ENCODE measurements around the gene FAM210B. TPM values are rescaled to one million over a fixed set of nuclear protein-coding genes. Genes with fewer than 3 reads are reported as not detected.
A peak's percentile ranks its signal among the peaks of the same experiment; 100 is the strongest.

The FAM210B gene
- total and polyA plus RNA-seq, 2 donors (not counting 1 experiment from before 2014, with no cell fraction given), result 90.6 to 120 TPM

DNA sequence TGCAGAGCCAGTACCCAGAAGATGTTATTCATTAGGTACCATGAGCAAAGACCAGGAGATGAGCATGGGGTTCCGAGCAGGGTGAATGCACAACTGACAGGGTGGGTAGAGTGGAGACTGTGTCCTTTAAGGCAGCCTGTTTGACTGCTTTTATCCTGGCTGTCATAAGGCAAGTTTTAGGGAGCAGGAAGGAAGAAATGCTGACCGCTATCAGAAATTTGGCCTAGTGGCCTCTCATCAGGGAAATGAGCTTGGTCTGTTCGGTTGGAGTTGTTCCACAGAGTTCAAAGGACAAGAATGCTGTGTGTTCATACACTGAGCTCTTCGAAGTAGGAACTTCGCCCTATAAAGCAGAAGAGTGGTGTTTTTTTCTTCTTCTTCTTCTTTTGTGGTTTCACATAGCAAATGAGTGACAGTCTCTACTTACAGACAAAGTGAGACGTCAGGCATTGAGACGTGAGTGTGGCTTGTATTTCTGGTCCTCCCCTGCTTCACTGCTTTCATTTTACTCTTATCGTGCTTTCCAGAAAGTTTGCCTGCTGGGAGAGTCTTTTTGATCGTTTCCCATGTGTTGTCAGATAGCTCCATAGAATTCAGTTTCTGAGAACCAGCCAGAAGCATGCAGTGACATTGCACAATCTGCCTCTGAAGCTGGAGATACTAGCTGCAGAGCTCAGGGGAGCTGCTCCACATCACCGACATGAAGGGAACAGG lies 53.1 kb downstream of the FAM210B start, which contains the start of gene CASS4:
CASS4 (plus strand) TSS at position 502 of the 714 bp plus-strand sequence; CDS start at position 701, 199 bp downstream.
- Histone ChIP-seq H4K20me1 (ENCODE audit: control insufficient read depth, extremely low read depth, insufficient read depth, low read length) (no peaks in the 10 kb centered on the region), H3K27ac (ENCODE audit: insufficient read depth, low read length) (peak within 1 kb of the TSS; percentile 80), H2AFZ (ENCODE audit: low read length) (peak within 1 kb of the TSS; percentile 57), H3K4me2 (ENCODE audit: extremely low read depth, insufficient read depth, low read length) (peak within 1 kb of the TSS; percentile 92), H3K9ac (ENCODE audit: insufficient read depth, low read length) (peak within 1 kb of the TSS; percentile 74), H3K27me3 (ENCODE audit: control insufficient read depth, insufficient read depth, low read length) (no peaks in the 10 kb centered on the region), H3K4me3 (replicated peaks in 1 of 4; ENCODE audit: control extremely low read depth in 1 of 4, insufficient read depth in 1 of 4, low read depth in 3 of 4, low read length in 4 of 4) (peak within 1 kb of the TSS; percentile 50 to 72 (median 68)), H3K9me3 (ENCODE audit: control insufficient read depth, insufficient read depth, low read depth, low read length) (no peaks in the 10 kb centered on the region), H3K79me2 (ENCODE audit: control insufficient read depth, insufficient read depth, low read length) (peaks cover 44% of the 10 kb centered on the region), H3K36me3 (ENCODE audit: control insufficient read depth, insufficient read depth, low read length) (peaks cover 5% of the 10 kb centered on the region), H3K4me1 (ENCODE audit: control insufficient read depth, extremely low read depth, insufficient read depth, low read length) (peaks cover 11% of the 10 kb centered on the region)
- peak; percentile 91 to 93 for DNase-seq (ENCODE audit: low read depth in 2 of 2)
- TF ChIP-seq, protein P1, sequence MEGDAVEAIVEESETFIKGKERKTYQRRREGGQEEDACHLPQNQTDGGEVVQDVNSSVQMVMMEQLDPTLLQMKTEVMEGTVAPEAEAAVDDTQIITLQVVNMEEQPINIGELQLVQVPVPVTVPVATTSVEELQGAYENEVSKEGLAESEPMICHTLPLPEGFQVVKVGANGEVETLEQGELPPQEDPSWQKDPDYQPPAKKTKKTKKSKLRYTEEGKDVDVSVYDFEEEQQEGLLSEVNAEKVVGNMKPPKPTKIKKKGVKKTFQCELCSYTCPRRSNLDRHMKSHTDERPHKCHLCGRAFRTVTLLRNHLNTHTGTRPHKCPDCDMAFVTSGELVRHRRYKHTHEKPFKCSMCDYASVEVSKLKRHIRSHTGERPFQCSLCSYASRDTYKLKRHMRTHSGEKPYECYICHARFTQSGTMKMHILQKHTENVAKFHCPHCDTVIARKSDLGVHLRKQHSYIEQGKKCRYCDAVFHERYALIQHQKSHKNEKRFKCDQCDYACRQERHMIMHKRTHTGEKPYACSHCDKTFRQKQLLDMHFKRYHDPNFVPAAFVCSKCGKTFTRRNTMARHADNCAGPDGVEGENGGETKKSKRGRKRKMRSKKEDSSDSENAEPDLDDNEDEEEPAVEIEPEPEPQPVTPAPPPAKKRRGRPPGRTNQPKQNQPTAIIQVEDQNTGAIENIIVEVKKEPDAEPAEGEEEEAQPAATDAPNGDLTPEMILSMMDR (conservative IDR thresholded peaks at IDR 0.05 in 1 of 2, IDR thresholded peaks at IDR 0.05 in 1 of 2; ENCODE audit: low read depth in 1 of 2, low read length in 2 of 2), result peak in 1 of 2 donors; percentile 26
- TF ChIP-seq EZH2 (IDR thresholded peaks at IDR 0.05; ENCODE audit: low read length, missing control alignments), result no peak

DNA sequence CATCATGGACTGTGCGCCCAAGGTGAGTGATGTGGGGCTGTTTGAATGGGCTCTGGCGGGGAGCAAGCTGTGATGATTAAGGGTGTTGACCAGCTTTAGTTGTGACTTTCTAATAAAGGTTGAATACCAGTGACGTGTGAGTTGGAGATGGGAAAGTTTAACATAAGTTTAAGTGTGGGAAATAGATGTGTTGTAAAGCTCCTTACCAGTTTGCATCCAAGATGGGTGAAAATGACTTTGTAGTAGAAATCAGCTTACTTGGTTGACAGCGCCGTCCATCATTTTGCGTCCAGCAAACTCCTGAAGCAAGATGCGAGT lies 53.7 kb downstream of the FAM210B start:
- peak overlapping the region; percentile 92 for H3K4me2 ChIP-seq (ENCODE audit: extremely low read depth, insufficient read depth, low read length)
- H3K9ac ChIP-seq (ENCODE audit: insufficient read depth, low read length), result peak overlapping the region; percentile 74
- peaks cover 14% of the 10 kb centered on the region for H3K4me1 ChIP-seq (ENCODE audit: control insufficient read depth, extremely low read depth, insufficient read depth, low read length)
- H3K27ac ChIP-seq (ENCODE audit: insufficient read depth, low read length), result peak overlapping the region; percentile 80
- peaks cover 3% of the 10 kb centered on the region for H3K36me3 ChIP-seq (ENCODE audit: control insufficient read depth, insufficient read depth, low read length)
- peaks cover 49% of the 10 kb centered on the region for H3K79me2 ChIP-seq (ENCODE audit: control insufficient read depth, insufficient read depth, low read length)
- H3K9me3 ChIP-seq (ENCODE audit: control insufficient read depth, insufficient read depth, low read depth, low read length), result no peaks in the 10 kb centered on the region
- H2AFZ ChIP-seq (ENCODE audit: low read length), result no peak overlapping the region
- H4K20me1 ChIP-seq (ENCODE audit: control insufficient read depth, extremely low read depth, insufficient read depth, low read length), result no peaks in the 10 kb centered on the region
- no peak for DNase-seq (ENCODE audit: low read depth in 2 of 2)
- TF ChIP-seq EZH2 (IDR thresholded peaks at IDR 0.05; ENCODE audit: low read length, missing control alignments), result no peak
- TF ChIP-seq, protein P1 (conservative IDR thresholded peaks at IDR 0.05 in 1 of 2, IDR thresholded peaks at IDR 0.05 in 1 of 2; ENCODE audit: low read depth in 1 of 2, low read length in 2 of 2), result no peak
- H3K27me3 ChIP-seq (ENCODE audit: control insufficient read depth, insufficient read depth, low read length), result no peaks in the 10 kb centered on the region
- peak overlapping the region; percentile 50 to 72 (median 68) for H3K4me3 ChIP-seq (replicated peaks in 1 of 4; ENCODE audit: control extremely low read depth in 1 of 4, insufficient read depth in 1 of 4, low read depth in 3 of 4, low read length in 4 of 4)

DNA sequence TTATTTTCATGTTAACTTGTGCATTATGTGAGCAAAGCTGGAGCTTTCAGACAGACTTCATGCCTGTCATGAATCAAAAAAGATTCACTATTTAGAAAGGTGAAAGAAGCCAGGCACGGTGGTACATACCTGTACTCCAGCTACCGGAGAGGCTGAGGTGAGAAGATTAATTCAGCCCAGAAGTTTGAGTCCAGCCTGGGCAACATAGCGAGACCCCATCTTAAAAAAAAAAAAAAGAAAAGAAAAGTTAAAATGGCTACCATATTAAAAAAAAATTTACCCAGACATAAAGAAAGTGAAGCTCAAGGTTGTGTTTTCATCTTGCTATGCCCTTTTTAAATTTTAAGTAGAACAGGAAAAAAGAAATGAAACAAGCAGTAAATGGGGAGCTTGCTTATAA lies 54.2 kb downstream of the FAM210B start:
- no peak for DNase-seq (ENCODE audit: low read depth in 2 of 2)
- no peaks in the 10 kb centered on the region for H4K20me1 ChIP-seq (ENCODE audit: control insufficient read depth, extremely low read depth, insufficient read depth, low read length)
- TF ChIP-seq EZH2 (IDR thresholded peaks at IDR 0.05; ENCODE audit: low read length, missing control alignments), result no peak
- TF ChIP-seq, protein P1 (conservative IDR thresholded peaks at IDR 0.05 in 1 of 2, IDR thresholded peaks at IDR 0.05 in 1 of 2; ENCODE audit: low read depth in 1 of 2, low read length in 2 of 2), result no peak
- H3K36me3 ChIP-seq (ENCODE audit: control insufficient read depth, insufficient read depth, low read length), result no peaks in the 10 kb centered on the region
- H3K4me2 ChIP-seq (ENCODE audit: extremely low read depth, insufficient read depth, low read length), result peak overlapping the region; percentile 92
- peak overlapping the region; percentile 80 for H3K27ac ChIP-seq (ENCODE audit: insufficient read depth, low read length)
- H2AFZ ChIP-seq (ENCODE audit: low read length), result no peak overlapping the region
- peak overlapping the region; percentile 74 for H3K9ac ChIP-seq (ENCODE audit: insufficient read depth, low read length)
- H3K9me3 ChIP-seq (ENCODE audit: control insufficient read depth, insufficient read depth, low read depth, low read length), result no peaks in the 10 kb centered on the region
- H3K4me1 ChIP-seq (ENCODE audit: control insufficient read depth, extremely low read depth, insufficient read depth, low read length), result peaks cover 19% of the 10 kb centered on the region
- peak overlapping the region; percentile 50 to 72 (median 68) for H3K4me3 ChIP-seq (replicated peaks in 1 of 4; ENCODE audit: control extremely low read depth in 1 of 4, insufficient read depth in 1 of 4, low read depth in 3 of 4, low read length in 4 of 4)
- H3K27me3 ChIP-seq (ENCODE audit: control insufficient read depth, insufficient read depth, low read length), result no peaks in the 10 kb centered on the region
- peaks cover 54% of the 10 kb centered on the region for H3K79me2 ChIP-seq (ENCODE audit: control insufficient read depth, insufficient read depth, low read length)
